ENCODE data around the gene CARD11. TPM values are rescaled to one million over a fixed set of nuclear protein-coding genes. Genes with fewer than 3 reads are reported as not detected.
"Not testable (repeated sequence)": the region's sequence is repeated elsewhere in the genome, so short reads cannot be mapped to it uniquely, and the experiment has no call there.

Gene CARD11
- total RNA-seq, 2 donors from 2014 or later = 0.87 to 2.4 TPM

DNA sequence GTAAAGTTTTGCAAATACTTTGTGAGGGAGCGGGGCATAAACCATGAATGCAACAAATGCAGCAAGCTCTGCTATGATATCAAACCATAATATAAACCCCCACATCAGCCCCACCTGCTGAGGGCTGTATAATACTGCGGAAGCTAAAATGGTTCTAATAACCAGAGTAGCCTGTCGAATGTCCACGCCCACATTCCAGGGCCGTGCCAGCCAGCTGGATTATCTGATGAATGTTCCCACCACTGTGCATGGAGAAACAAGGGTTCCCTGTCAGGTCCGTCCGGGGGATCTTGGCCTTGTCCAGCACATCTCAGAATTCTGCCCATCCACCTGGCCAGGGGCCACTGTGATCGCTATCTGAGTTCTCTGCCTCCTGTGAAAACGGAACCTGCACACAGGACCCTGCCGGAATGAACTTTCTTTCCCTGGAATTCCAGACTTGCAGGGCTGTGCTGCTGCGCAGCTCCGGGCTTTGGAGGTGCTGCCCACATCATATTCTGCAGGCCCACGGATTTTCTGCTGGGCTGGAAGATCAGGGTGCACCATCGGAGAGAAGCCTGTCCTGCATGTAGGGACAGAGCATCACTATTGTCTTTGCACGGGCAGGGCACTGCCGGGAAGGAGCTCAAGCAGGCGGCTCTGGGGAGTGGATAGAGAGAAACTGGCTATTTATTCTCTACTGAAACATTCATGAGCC is 122.6 kb downstream of the CARD11 start:
- no peaks in the 10 kb centered on the region for H3K4me1 ChIP-seq (replicated peaks)
- no peaks in the 10 kb centered on the region for H3K27me3 ChIP-seq (replicated peaks; ENCODE audit: insufficient read depth)
- no peak overlapping the region for H3K4me3 ChIP-seq
- H3K27ac ChIP-seq = no peak overlapping the region
- intact Hi-C loops (cut with DNase I) = no loop called here
- DNase-seq (ENCODE audit: low spot score) = peak; percentile 13
- WGBS = 36% methylated on average over 17 of the region's 17 CpGs
- H3K36me3 ChIP-seq = no peaks in the 10 kb centered on the region
- TF ChIP-seq POLR2A (IDR thresholded peaks at IDR 0.05) (no peak), POLR2AphosphoS5 (IDR thresholded peaks at IDR 0.05) (no peak)
- TF ChIP-seq, protein P1, sequence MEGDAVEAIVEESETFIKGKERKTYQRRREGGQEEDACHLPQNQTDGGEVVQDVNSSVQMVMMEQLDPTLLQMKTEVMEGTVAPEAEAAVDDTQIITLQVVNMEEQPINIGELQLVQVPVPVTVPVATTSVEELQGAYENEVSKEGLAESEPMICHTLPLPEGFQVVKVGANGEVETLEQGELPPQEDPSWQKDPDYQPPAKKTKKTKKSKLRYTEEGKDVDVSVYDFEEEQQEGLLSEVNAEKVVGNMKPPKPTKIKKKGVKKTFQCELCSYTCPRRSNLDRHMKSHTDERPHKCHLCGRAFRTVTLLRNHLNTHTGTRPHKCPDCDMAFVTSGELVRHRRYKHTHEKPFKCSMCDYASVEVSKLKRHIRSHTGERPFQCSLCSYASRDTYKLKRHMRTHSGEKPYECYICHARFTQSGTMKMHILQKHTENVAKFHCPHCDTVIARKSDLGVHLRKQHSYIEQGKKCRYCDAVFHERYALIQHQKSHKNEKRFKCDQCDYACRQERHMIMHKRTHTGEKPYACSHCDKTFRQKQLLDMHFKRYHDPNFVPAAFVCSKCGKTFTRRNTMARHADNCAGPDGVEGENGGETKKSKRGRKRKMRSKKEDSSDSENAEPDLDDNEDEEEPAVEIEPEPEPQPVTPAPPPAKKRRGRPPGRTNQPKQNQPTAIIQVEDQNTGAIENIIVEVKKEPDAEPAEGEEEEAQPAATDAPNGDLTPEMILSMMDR (IDR thresholded peaks at IDR 0.05) = no peak
- H3K9me3 ChIP-seq = no peaks in the 10 kb centered on the region

DNA sequence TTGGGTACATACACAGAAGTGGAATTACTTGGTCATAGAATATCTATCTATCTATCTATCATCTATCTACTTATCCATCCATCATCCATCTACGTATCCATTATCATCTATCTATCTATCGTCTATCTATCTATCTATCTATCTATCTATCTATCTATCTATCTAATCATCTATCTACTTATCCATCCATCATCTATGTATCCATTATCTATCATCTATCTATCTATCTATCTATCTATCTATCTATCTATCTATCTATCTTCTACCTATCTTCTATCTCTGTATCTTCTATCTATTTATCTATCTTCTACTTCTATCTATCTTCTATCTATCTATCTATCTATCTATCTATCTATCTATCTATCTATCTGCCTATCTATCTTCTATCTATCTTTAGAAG is 123.2 kb downstream of the CARD11 start:
- DNase-seq (ENCODE audit: low spot score); H3K27ac ChIP-seq; H3K4me3 ChIP-seq; H3K9me3 ChIP-seq; H3K36me3 ChIP-seq; intact Hi-C loops (cut with DNase I); H3K4me1 ChIP-seq (replicated peaks); H3K27me3 ChIP-seq (replicated peaks; ENCODE audit: insufficient read depth): not testable (repeated sequence)
- WGBS = 80% methylated on average over 2 of the region's 2 CpGs

GRCh38 chr7:2920041-2920440 is 123.6 kb downstream of the CARD11 start:
- intact Hi-C loops (cut with DNase I) = no loop called here
- TF ChIP-seq POLR2AphosphoS5 (IDR thresholded peaks at IDR 0.05) = no peak
- TF ChIP-seq, protein P1 (IDR thresholded peaks at IDR 0.05) = no peak
- no peaks in the 10 kb centered on the region for H3K36me3 ChIP-seq
- H3K4me1 ChIP-seq (replicated peaks) = no peaks in the 10 kb centered on the region
- H3K9me3 ChIP-seq = no peaks in the 10 kb centered on the region
- no peak overlapping the region for H3K27ac ChIP-seq
- no peak overlapping the region for H3K4me3 ChIP-seq
- no peak for DNase-seq (ENCODE audit: low spot score)
- WGBS = 94% methylated on average over 4 of the region's 4 CpGs
- no peaks in the 10 kb centered on the region for H3K27me3 ChIP-seq (replicated peaks; ENCODE audit: insufficient read depth)

- H3K4me1 ChIP-seq (replicated peaks) = no peaks in the 10 kb centered on the region
- no peaks in the 10 kb centered on the region for H3K36me3 ChIP-seq
- H3K27me3 ChIP-seq (replicated peaks; ENCODE audit: insufficient read depth) = no peaks in the 10 kb centered on the region
- no peaks in the 10 kb centered on the region for H3K9me3 ChIP-seq
- no peak for DNase-seq (ENCODE audit: low spot score)
- TF ChIP-seq, protein P1 (IDR thresholded peaks at IDR 0.05) = no peak
- no peak for TF ChIP-seq POLR2AphosphoS5 (IDR thresholded peaks at IDR 0.05)
- TF ChIP-seq POLR2A (IDR thresholded peaks at IDR 0.05) = no peak
- H3K27ac ChIP-seq = no peak overlapping the region
- WGBS = 95% methylated on average over 19 of the region's 19 CpGs
- intact Hi-C loops (cut with DNase I) = no loop called here
- H3K4me3 ChIP-seq = no peak overlapping the region
These were observed 124.4 kb downstream of the CARD11 start for GRCh38 chr7:2919256-2919655.

DNA sequence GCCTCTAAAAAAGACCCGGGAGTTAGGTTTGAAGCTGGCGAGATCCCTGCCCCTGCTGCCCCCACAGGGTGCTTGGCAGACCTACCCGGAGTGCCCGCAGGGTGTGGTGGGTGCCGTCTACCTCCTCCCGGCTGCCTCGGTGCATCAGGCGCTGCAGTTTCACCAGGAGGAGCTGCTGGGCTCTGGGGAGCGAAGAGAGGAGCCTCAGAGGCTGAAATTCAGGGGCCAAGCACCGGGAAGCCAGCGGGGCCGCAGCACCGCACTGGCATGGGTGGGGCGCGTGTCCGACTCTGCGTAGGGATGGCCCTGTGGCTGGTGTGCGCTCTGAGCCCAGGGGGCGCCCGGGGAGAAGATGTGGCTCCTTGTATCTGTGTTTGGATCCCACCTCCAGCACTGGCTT is 125.3 kb downstream of the CARD11 start:
- Histone ChIP-seq H3K27ac (no peak overlapping the region), H3K27me3 (replicated peaks; ENCODE audit: insufficient read depth) (no peaks in the 10 kb centered on the region), H3K36me3 (no peaks in the 10 kb centered on the region), H3K4me3 (no peak overlapping the region), H3K4me1 (replicated peaks) (no peaks in the 10 kb centered on the region), H3K9me3 (no peaks in the 10 kb centered on the region)
- intact Hi-C loops (cut with DNase I) = no loop called here
- TF ChIP-seq, protein P1 (IDR thresholded peaks at IDR 0.05) = no peak
- no peak for DNase-seq (ENCODE audit: low spot score)
- WGBS = 93% methylated on average over 20 of the region's 20 CpGs
